SK-N-SH treated with all-trans-retinoic acid at 6 μM for 48 hours (cell line): ENCODE results near the gene HOXD12.

Experiments used
- TSHZ2 ChIP-seq: fragments of 250-450 bp; sonication (Bioruptor Pico); IDR thresholded peaks from 2 replicates; pipeline ENCODE4 v1.5.0; 2020; ENCODE audit warnings: mild to moderate bottlenecking, moderate library complexity
- ZFP3 ChIP-seq: fragments of 250-450 bp; sonication (Bioruptor Pico); IDR thresholded peaks from 2 replicates; pipeline ENCODE4 v1.5.0; 2020; ENCODE audit warnings: mild to moderate bottlenecking, moderate library complexity

DNA sequence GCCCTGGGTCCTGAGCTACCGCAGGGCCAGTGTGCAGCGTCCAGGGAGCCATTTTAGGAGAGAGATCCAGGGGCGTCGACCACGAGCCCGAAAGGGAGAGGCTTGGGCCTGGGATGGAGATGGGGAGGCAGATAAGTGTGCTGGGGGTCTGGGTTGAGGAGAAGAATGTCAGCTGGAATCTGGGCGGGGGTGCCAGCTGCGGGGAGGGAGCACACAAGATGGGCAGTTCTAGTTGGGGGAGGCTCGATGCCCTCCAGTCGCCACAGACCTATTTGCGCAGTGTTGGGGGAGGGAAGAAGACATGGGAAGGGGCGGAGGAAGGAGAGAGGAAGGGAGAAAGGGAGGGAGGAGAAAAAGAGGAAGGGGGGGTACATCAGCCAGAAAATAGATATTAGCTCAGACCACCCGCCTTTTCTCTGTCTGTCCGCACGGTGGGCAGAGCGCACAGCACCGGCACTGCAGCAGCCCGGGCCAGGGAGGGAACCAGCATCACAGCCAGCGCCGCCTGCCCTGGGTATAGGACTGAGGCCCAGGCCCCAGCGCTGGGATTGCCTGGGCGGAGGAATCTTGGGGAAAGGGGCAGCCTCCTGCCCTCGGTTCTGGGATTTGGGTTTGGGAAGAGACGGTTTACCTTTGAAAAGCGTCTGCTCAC, 5.6 kb downstream of the HOXD12 start:
- TF ChIP-seq ZFP3 (CRISPR knock-in tag) (no peak), TSHZ2 (CRISPR knock-in tag) (no peak)
